HepG2 (cell line): ENCODE results near the gene STAT6. TPM values are rescaled to one million over a fixed set of nuclear protein-coding genes. Genes with fewer than 3 reads are reported as not detected.

Source experiments
- CREB1 ChIP-seq, 2 experiments: fragments of 450-650 bp in 1 of 2; IDR thresholded peaks; 2 replicates each; pipeline ENCODE4 v1.6.1; 2016 to 2017; ENCODE audit warnings: control low read depth in 1 of 2, mild to moderate bottlenecking in 1 of 2, missing compliant biosample characterization in 1 of 2, missing genetic modification characterization in 1 of 2
- PITX1 ChIP-seq: sonication (generic); formaldehyde crosslinking; IDR thresholded peaks from 2 replicates; pipeline ENCODE4 v1.5.1; 2020; ENCODE audit warnings: mild to moderate bottlenecking, missing genetic modification reagents
- ZNF430 ChIP-seq: sonication (generic); formaldehyde crosslinking; IDR thresholded peaks from 2 replicates; pipeline ENCODE4 v1.9.0; 2021; ENCODE audit warnings: mild to moderate bottlenecking, missing genetic modification reagents
- polyA plus RNA-seq, 8 experiments: library from polyadenylated mRNA; depleted of rRNA in 3 of 8; stranded (reverse) in 7 of 8; unstranded in 1 of 8; fragments of >200 nt; fragmentation: Illumina TruSeq in 4 of 8; extraction: Trizol in 4 of 8; gene quantifications; 2 replicates each; pipeline versions ENCODE4 v1.2.1 to v1.2.3, GENCODE V29; 2011 to 2016; ENCODE audit warnings: low read depth in 4 of 8, missing spikeins in 1 of 8, mixed read lengths in 1 of 8; ENCODE audit not compliant: insufficient read depth in 1 of 8
- total RNA-seq, 5 experiments: library from RNA; depleted of rRNA; stranded (reverse); fragments of >200 nt; fragmentation: Illumina TruSeq; extraction: Trizol; gene quantifications; 2 replicates each; pipeline ENCODE4 v1.2.3, GENCODE V29; 2016; ENCODE audit warnings: low read depth in 1 of 5
- TF ChIP-seq, protein P1 (sequence below): sonication (generic); formaldehyde crosslinking; IDR thresholded peaks from 2 replicates; pipeline ENCODE4 v1.4.0; 2020; ENCODE audit warnings: missing genetic modification reagents, borderline replicate concordance
- TF ChIP-seq, protein P2 (sequence below): sonication (generic); formaldehyde crosslinking; IDR thresholded peaks from 2 replicates; pipeline ENCODE4 v1.8.1; 2023; ENCODE audit warnings: missing genetic modification reagents, inconsistent platforms, borderline replicate concordance
- TF ChIP-seq, protein P3 (sequence below): sonication (generic); formaldehyde crosslinking; IDR thresholded peaks from 2 replicates; pipeline ENCODE4 v1.8.0; 2022; ENCODE audit warnings: mild to moderate bottlenecking, missing genetic modification reagents; ENCODE audit not compliant: insufficient replicate concordance
- TF ChIP-seq, protein P4 (sequence below): sonication (generic); formaldehyde crosslinking; IDR thresholded peaks from 2 replicates; pipeline ENCODE4 v1.5.0; 2020; ENCODE audit warnings: mild to moderate bottlenecking, missing genetic modification reagents, borderline replicate concordance
- TF ChIP-seq, protein P5 (sequence below): sonication (generic); formaldehyde crosslinking; IDR thresholded peaks from 2 replicates; pipeline ENCODE4 v1.4.0; 2020; ENCODE audit warnings: mild to moderate bottlenecking, missing genetic modification reagents

The STAT6 gene
- total and polyA plus RNA-seq, 2 of the 13 experiments (the other 11 are each of a cell fraction or from before 2014, with no cell fraction given): 28.0 to 62.2 TPM

DNA sequence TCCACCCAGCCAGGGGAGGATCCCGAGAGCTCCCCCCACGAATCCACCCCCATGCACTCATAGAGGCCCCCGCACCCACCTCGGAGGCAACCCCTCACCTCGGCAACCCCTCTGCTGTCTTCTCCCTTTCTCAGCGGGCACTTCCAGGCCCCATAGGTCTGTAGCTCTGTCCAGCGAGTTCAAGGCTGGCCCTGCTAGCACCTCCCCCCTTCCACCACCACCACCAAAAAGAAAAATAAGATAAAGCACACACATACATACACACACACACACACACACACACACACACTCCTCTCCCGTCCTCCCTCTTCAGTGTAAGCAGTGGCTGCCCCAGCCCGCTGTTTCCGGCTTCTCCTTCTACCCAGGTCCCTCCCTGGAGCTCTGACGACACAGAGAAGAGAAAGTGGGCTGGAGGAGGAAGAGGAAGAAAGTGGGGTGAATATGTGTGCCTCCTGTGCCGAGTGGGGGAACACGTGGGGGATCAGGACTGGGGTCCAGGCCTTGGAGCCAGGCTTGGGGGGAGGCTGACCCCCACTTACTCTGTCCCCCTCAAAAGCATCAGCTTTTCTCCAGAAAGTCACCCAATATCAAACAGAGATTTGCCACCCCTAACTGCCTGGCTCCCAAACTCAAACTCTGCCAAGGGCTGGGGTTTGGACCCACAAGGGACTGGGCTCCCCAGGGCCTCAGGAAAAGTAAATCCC lies at the start of gene STAT6 (continued):
- TF ChIP-seq, protein P1, sequence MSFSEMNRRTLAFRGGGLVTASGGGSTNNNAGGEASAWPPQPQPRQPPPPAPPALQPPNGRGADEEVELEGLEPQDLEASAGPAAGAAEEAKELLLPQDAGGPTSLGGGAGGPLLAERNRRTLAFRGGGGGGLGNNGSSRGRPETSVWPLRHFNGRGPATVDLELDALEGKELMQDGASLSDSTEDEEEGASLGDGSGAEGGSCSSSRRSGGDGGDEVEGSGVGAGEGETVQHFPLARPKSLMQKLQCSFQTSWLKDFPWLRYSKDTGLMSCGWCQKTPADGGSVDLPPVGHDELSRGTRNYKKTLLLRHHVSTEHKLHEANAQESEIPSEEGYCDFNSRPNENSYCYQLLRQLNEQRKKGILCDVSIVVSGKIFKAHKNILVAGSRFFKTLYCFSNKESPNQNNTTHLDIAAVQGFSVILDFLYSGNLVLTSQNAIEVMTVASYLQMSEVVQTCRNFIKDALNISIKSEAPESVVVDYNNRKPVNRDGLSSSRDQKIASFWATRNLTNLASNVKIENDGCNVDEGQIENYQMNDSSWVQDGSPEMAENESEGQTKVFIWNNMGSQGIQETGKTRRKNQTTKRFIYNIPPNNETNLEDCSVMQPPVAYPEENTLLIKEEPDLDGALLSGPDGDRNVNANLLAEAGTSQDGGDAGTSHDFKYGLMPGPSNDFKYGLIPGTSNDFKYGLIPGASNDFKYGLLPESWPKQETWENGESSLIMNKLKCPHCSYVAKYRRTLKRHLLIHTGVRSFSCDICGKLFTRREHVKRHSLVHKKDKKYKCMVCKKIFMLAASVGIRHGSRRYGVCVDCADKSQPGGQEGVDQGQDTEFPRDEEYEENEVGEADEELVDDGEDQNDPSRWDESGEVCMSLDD (CRISPR knock-in tag): peak; percentile 83; the same call in 1 of the 2 replicates
- TF ChIP-seq, protein P2, sequence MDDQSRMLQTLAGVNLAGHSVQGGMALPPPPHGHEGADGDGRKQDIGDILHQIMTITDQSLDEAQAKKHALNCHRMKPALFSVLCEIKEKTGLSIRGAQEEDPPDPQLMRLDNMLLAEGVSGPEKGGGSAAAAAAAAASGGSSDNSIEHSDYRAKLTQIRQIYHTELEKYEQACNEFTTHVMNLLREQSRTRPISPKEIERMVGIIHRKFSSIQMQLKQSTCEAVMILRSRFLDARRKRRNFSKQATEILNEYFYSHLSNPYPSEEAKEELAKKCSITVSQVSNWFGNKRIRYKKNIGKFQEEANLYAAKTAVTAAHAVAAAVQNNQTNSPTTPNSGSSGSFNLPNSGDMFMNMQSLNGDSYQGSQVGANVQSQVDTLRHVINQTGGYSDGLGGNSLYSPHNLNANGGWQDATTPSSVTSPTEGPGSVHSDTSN (CRISPR knock-in tag): no peak
- TF ChIP-seq, protein P3, sequence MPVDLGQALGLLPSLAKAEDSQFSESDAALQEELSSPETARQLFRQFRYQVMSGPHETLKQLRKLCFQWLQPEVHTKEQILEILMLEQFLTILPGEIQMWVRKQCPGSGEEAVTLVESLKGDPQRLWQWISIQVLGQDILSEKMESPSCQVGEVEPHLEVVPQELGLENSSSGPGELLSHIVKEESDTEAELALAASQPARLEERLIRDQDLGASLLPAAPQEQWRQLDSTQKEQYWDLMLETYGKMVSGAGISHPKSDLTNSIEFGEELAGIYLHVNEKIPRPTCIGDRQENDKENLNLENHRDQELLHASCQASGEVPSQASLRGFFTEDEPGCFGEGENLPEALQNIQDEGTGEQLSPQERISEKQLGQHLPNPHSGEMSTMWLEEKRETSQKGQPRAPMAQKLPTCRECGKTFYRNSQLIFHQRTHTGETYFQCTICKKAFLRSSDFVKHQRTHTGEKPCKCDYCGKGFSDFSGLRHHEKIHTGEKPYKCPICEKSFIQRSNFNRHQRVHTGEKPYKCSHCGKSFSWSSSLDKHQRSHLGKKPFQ (CRISPR knock-in tag): peak; percentile 55
- TF ChIP-seq PITX1 (CRISPR knock-in tag): no peak
- TF ChIP-seq, protein P4, sequence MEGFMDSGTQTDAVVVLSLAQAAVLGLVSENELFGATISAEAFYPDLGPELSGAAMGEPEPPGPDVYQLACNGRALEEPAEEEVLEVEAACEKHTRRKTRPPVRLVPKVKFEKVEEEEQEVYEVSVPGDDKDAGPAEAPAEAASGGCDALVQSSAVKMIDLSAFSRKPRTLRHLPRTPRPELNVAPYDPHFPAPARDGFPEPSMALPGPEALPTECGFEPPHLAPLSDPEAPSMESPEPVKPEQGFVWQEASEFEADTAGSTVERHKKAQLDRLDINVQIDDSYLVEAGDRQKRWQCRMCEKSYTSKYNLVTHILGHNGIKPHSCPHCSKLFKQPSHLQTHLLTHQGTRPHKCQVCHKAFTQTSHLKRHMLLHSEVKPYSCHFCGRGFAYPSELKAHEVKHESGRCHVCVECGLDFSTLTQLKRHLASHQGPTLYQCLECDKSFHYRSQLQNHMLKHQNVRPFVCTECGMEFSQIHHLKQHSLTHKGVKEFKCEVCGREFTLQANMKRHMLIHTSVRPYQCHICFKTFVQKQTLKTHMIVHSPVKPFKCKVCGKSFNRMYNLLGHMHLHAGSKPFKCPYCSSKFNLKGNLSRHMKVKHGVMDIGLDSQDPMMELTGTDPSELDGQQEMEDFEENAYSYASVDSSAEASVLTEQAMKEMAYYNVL (CRISPR knock-in tag): no peak
- no peak for TF ChIP-seq ZNF430 (CRISPR knock-in tag)
- TF ChIP-seq CREB1 (IDR thresholded peaks at IDR 0.05): peak; percentile 39; the same call in 1 of the 2 replicates
- no peak for TF ChIP-seq CREB1 (CRISPR knock-in tag; IDR thresholded peaks at IDR 0.05)
- TF ChIP-seq, protein P5, sequence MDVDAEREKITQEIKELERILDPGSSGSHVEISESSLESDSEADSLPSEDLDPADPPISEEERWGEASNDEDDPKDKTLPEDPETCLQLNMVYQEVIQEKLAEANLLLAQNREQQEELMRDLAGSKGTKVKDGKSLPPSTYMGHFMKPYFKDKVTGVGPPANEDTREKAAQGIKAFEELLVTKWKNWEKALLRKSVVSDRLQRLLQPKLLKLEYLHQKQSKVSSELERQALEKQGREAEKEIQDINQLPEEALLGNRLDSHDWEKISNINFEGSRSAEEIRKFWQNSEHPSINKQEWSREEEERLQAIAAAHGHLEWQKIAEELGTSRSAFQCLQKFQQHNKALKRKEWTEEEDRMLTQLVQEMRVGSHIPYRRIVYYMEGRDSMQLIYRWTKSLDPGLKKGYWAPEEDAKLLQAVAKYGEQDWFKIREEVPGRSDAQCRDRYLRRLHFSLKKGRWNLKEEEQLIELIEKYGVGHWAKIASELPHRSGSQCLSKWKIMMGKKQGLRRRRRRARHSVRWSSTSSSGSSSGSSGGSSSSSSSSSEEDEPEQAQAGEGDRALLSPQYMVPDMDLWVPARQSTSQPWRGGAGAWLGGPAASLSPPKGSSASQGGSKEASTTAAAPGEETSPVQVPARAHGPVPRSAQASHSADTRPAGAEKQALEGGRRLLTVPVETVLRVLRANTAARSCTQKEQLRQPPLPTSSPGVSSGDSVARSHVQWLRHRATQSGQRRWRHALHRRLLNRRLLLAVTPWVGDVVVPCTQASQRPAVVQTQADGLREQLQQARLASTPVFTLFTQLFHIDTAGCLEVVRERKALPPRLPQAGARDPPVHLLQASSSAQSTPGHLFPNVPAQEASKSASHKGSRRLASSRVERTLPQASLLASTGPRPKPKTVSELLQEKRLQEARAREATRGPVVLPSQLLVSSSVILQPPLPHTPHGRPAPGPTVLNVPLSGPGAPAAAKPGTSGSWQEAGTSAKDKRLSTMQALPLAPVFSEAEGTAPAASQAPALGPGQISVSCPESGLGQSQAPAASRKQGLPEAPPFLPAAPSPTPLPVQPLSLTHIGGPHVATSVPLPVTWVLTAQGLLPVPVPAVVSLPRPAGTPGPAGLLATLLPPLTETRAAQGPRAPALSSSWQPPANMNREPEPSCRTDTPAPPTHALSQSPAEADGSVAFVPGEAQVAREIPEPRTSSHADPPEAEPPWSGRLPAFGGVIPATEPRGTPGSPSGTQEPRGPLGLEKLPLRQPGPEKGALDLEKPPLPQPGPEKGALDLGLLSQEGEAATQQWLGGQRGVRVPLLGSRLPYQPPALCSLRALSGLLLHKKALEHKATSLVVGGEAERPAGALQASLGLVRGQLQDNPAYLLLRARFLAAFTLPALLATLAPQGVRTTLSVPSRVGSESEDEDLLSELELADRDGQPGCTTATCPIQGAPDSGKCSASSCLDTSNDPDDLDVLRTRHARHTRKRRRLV (CRISPR knock-in tag): no peak
